ENCODE data around the gene TNFSF4. TPM values are rescaled to one million over a fixed set of nuclear protein-coding genes. Genes with fewer than 3 reads are reported as not detected.

The TNFSF4 gene
- total and polyA plus RNA-seq, 2 experiments from 2014 or later, result 1.4 to 2.7 TPM

GRCh38 chr1:173222149-173223030 lies 15.3 kb upstream of the TNFSF4 start:
- TF ChIP-seq, protein P1, sequence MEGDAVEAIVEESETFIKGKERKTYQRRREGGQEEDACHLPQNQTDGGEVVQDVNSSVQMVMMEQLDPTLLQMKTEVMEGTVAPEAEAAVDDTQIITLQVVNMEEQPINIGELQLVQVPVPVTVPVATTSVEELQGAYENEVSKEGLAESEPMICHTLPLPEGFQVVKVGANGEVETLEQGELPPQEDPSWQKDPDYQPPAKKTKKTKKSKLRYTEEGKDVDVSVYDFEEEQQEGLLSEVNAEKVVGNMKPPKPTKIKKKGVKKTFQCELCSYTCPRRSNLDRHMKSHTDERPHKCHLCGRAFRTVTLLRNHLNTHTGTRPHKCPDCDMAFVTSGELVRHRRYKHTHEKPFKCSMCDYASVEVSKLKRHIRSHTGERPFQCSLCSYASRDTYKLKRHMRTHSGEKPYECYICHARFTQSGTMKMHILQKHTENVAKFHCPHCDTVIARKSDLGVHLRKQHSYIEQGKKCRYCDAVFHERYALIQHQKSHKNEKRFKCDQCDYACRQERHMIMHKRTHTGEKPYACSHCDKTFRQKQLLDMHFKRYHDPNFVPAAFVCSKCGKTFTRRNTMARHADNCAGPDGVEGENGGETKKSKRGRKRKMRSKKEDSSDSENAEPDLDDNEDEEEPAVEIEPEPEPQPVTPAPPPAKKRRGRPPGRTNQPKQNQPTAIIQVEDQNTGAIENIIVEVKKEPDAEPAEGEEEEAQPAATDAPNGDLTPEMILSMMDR (IDR thresholded peaks at IDR 0.05; ENCODE audit: low read depth, low read length), result no peak
- H3K27me3 ChIP-seq, result no peaks in the 10 kb centered on the region
- peaks cover 5% of the 10 kb centered on the region for H3K4me1 ChIP-seq (ENCODE audit: low read depth)
- H3K4me3 ChIP-seq, result no peak overlapping the region
- H3K36me3 ChIP-seq, result no peaks in the 10 kb centered on the region
- DNase-seq (ENCODE audit: low read depth in 1 of 2, low spot score in 1 of 2), result no peak
- H3K27ac ChIP-seq, result no peak overlapping the region
- H3K9me3 ChIP-seq (ENCODE audit: low read depth), result no peaks in the 10 kb centered on the region

GRCh38 chr1:173220157-173220556 lies 13.0 kb upstream of the TNFSF4 start:
- Histone ChIP-seq H3K4me3 (no peak overlapping the region), H3K27me3 (no peaks in the 10 kb centered on the region), H3K27ac (no peak overlapping the region), H3K36me3 (no peaks in the 10 kb centered on the region), H3K9me3 (ENCODE audit: low read depth) (no peaks in the 10 kb centered on the region), H3K4me1 (ENCODE audit: low read depth) (peaks cover 5% of the 10 kb centered on the region)
- TF ChIP-seq, protein P1 (IDR thresholded peaks at IDR 0.05; ENCODE audit: low read depth, low read length), result no peak
- DNase-seq (ENCODE audit: low read depth in 1 of 2, low spot score in 1 of 2), result no peak

- Histone ChIP-seq H3K36me3 (no peaks in the 10 kb centered on the region), H3K27ac (no peak overlapping the region), H3K4me1 (ENCODE audit: low read depth) (peaks cover 9% of the 10 kb centered on the region), H3K27me3 (no peaks in the 10 kb centered on the region), H3K9me3 (ENCODE audit: low read depth) (no peaks in the 10 kb centered on the region), H3K4me3 (no peak overlapping the region)
- TF ChIP-seq, protein P1 (IDR thresholded peaks at IDR 0.05; ENCODE audit: low read depth, low read length), result no peak
- no peak for DNase-seq (ENCODE audit: low read depth in 1 of 2, low spot score in 1 of 2)
Measured at GRCh38 chr1:173213665-173214064, 6.5 kb upstream of the TNFSF4 start.

DNA sequence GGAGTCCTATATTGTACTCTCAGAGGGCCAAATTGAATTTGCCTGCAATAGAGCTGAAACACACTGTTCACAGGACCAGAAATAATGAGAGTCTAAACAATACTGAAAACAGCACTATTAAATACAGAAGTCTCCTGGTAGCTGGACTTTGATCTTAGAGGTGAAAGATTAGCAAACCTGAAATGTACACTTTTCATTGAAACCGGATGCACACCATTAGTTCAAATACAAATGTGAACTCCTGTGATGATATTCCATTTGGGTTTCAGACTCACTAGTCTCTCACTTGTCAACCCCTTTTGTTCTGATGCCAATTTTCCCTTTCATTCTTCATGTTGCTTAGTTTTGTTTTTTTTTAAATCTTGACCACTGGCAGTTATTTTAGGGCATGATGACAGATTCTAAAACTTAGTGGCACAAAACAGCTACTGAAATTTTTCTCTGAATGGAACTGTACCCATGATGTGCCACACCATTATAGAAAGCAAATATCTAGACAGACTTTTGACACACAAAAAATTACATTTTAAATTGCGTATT lies 5.9 kb upstream of the TNFSF4 start:
- Histone ChIP-seq H3K4me1 (ENCODE audit: low read depth) (peaks cover 9% of the 10 kb centered on the region), H3K4me3 (no peak overlapping the region), H3K36me3 (no peaks in the 10 kb centered on the region), H3K9me3 (ENCODE audit: low read depth) (no peaks in the 10 kb centered on the region), H3K27me3 (no peaks in the 10 kb centered on the region), H3K27ac (no peak overlapping the region)
- no peak for DNase-seq (ENCODE audit: low read depth in 1 of 2, low spot score in 1 of 2)
- TF ChIP-seq, protein P1 (IDR thresholded peaks at IDR 0.05; ENCODE audit: low read depth, low read length), result no peak

DNA sequence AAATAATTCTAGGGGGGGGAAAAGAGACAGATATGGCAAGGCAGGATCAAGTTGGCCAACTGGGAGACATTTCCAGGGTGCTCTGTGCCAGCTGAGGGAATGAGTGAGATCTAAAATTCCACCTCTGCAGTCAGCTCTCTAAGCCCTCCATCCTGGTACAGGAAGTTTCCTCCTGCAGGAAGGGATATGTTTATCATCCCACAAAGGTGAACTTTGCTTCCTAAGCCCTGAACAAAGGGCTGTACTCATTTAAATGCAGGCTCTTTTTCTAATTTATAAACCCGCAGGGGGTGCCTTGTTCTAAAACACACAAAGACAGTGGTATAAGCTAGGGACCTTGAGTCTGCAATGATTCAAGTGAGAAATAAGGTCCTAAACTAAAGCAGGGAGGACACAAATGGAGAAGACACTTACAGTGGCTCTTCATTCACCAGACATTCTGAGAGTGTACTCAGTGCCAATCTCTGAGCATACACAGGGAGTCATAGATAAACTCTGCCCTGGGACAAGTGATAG lies 3.6 kb upstream of the TNFSF4 start:
- Histone ChIP-seq H3K27ac (no peak overlapping the region), H3K4me3 (no peak overlapping the region), H3K36me3 (no peaks in the 10 kb centered on the region), H3K4me1 (ENCODE audit: low read depth) (peaks cover 9% of the 10 kb centered on the region), H3K9me3 (ENCODE audit: low read depth) (no peaks in the 10 kb centered on the region), H3K27me3 (no peaks in the 10 kb centered on the region)
- DNase-seq (ENCODE audit: low read depth in 1 of 2, low spot score in 1 of 2), result no peak
- TF ChIP-seq, protein P1 (IDR thresholded peaks at IDR 0.05; ENCODE audit: low read depth, low read length), result no peak

Data from cardiac muscle cell (in vitro differentiated cells and primary cell).